ENCODE data around the gene SFSWAP. TPM values are rescaled to one million over a fixed set of nuclear protein-coding genes. Genes with fewer than 3 reads are reported as not detected.

The SFSWAP gene
- total and polyA plus RNA-seq, 2 of the 13 experiments (the other 11 are each of a cell fraction or from before 2014, with no cell fraction given) = 17.1 to 27.7 TPM

DNA sequence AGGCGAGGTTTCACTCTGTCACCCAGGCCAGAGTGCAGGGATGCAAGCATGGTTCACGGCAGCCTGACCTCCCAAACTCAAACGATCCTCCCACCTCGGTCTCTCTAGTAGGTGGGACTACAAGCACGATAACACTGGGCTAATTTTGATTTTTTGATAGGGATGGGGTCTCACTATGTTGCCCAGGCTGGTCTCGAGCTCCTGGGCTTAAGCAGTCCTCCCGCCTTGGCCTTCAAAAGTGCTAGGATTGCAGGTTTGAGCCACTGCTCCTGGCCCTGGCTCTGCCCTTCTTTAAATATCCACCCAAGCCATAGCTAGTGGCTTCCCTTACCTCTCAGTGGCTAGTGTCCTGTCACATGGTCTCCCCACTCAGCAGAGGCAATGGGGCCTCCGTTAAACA lies 17.8 kb downstream of the SFSWAP start:
- FAIRE-seq (no peak), ATAC-seq (no peak), DNase-seq (ENCODE audit: low spot score) (no peak)
- POLR2A ChIA-PET = no interaction called here
- TF ChIP-seq ZNF703 (CRISPR knock-in tag; IDR thresholded peaks at IDR 0.05; ENCODE audit: borderline replicate concordance) = no peak
- TF ChIP-seq PHF5A (CRISPR knock-in tag; IDR thresholded peaks at IDR 0.05; ENCODE audit: low read depth, unreplicated experiment) = no peak
- TF ChIP-seq ZNF841 (CRISPR knock-in tag; IDR thresholded peaks at IDR 0.05; ENCODE audit: borderline replicate concordance) = no peak
- TF ChIP-seq, protein P1, sequence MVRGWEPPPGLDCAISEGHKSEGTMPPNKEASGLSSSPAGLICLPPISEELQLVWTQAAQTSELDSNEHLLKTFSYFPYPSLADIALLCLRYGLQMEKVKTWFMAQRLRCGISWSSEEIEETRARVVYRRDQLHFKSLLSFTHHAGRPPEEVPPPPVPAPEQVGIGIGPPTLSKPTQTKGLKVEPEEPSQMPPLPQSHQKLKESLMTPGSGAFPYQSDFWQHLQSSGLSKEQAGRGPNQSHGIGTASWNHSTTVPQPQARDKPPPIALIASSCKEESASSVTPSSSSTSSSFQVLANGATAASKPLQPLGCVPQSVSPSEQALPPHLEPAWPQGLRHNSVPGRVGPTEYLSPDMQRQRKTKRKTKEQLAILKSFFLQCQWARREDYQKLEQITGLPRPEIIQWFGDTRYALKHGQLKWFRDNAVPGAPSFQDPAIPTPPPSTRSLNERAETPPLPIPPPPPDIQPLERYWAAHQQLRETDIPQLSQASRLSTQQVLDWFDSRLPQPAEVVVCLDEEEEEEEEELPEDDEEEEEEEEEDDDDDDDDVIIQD (CRISPR knock-in tag; IDR thresholded peaks at IDR 0.05; ENCODE audit: low read depth) = no peak
- TF ChIP-seq ATRX (CRISPR knock-in tag; IDR thresholded peaks at IDR 0.05; ENCODE audit: borderline replicate concordance) = no peak
- TF ChIP-seq ELF4 (CRISPR knock-in tag; IDR thresholded peaks at IDR 0.05; ENCODE audit: borderline replicate concordance) = no peak
- TF ChIP-seq ZNF326 (CRISPR knock-in tag; IDR thresholded peaks at IDR 0.05; ENCODE audit: borderline replicate concordance) = no peak
- TF ChIP-seq, protein P2, sequence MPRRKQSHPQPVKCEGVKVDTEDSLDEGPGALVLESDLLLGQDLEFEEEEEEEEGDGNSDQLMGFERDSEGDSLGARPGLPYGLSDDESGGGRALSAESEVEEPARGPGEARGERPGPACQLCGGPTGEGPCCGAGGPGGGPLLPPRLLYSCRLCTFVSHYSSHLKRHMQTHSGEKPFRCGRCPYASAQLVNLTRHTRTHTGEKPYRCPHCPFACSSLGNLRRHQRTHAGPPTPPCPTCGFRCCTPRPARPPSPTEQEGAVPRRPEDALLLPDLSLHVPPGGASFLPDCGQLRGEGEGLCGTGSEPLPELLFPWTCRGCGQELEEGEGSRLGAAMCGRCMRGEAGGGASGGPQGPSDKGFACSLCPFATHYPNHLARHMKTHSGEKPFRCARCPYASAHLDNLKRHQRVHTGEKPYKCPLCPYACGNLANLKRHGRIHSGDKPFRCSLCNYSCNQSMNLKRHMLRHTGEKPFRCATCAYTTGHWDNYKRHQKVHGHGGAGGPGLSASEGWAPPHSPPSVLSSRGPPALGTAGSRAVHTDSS (CRISPR knock-in tag; conservative IDR thresholded peaks at IDR 0.05) = no peak
- TF ChIP-seq, protein P3, sequence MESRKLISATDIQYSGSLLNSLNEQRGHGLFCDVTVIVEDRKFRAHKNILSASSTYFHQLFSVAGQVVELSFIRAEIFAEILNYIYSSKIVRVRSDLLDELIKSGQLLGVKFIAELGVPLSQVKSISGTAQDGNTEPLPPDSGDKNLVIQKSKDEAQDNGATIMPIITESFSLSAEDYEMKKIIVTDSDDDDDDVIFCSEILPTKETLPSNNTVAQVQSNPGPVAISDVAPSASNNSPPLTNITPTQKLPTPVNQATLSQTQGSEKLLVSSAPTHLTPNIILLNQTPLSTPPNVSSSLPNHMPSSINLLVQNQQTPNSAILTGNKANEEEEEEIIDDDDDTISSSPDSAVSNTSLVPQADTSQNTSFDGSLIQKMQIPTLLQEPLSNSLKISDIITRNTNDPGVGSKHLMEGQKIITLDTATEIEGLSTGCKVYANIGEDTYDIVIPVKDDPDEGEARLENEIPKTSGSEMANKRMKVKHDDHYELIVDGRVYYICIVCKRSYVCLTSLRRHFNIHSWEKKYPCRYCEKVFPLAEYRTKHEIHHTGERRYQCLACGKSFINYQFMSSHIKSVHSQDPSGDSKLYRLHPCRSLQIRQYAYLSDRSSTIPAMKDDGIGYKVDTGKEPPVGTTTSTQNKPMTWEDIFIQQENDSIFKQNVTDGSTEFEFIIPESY (CRISPR knock-in tag; IDR thresholded peaks at IDR 0.05) = no peak
- no peak for TF ChIP-seq ZC3H13 (CRISPR knock-in tag; IDR thresholded peaks at IDR 0.05)
- TF ChIP-seq ZBTB20 (CRISPR knock-in tag; IDR thresholded peaks at IDR 0.05; ENCODE audit: borderline replicate concordance, low read depth) = no peak
- no peak for TF ChIP-seq XBP1 (CRISPR knock-in tag; IDR thresholded peaks at IDR 0.05)
- TF ChIP-seq NFRKB (IDR thresholded peaks at IDR 0.05) = no peak
- no peak for TF ChIP-seq EP300 (IDR thresholded peaks at IDR 0.05; ENCODE audit: low read depth in 2 of 2, low read length in 2 of 2)
- TF ChIP-seq EP300 (CRISPR knock-in tag; IDR thresholded peaks at IDR 0.05; ENCODE audit: borderline replicate concordance) = no peak
- TF ChIP-seq U2AF1 (optimal IDR thresholded peaks at IDR 0.05; ENCODE audit: low read depth, low read length) = no peak
- no peak for TF ChIP-seq ZNF569 (CRISPR knock-in tag; IDR thresholded peaks at IDR 0.05; ENCODE audit: borderline replicate concordance)
- Histone ChIP-seq H3K9ac (ENCODE audit: insufficient read depth, low read depth, low read length) (no peak overlapping the region), H2AFZ (ENCODE audit: low read length) (no peak overlapping the region), H3K36me3 (replicated peaks in 1 of 2; ENCODE audit: control insufficient read depth in 1 of 2, insufficient read depth in 2 of 2, low read length in 2 of 2) (peaks cover 40 to 85% of the 10 kb centered on the region in 2 experiments), H3K4me1 (ENCODE audit: insufficient read depth, low read length) (no peaks in the 10 kb centered on the region), H3K4me3 (replicated peaks in 1 of 3; ENCODE audit: insufficient read depth in 1 of 3, low read depth in 2 of 3, low read length in 3 of 3) (no peak overlapping the region), H3K27ac (ENCODE audit: extremely low read length, insufficient read depth, low read length) (no peak overlapping the region), H3K4me2 (ENCODE audit: low read depth, low read length) (no peak overlapping the region), H3K9me3 (ENCODE audit: low read length) (no peaks in the 10 kb centered on the region), H4K20me1 (ENCODE audit: insufficient read depth, low read length) (no peaks in the 10 kb centered on the region), H3K79me2 (ENCODE audit: insufficient read depth, low read length) (no peaks in the 10 kb centered on the region), H3K27me3 (ENCODE audit: control insufficient read depth in 1 of 2, insufficient read depth in 2 of 2, low read length in 2 of 2) (no peaks in the 10 kb centered on the region)
- WGBS (ENCODE audit: low lambda C conversion rate) = 99% methylated on average over 8 of the region's 8 CpGs
- in situ Hi-C loops (cut with HindIII; ENCODE audit: extremely low pct_ligation_motif_present, low pct_unique_long_range_greater_than_20kb) = no loop called here
- intact Hi-C loops (cut with micrococcal nuclease; ENCODE audit: unreplicated experiment) = no loop called here
- CTCF ChIA-PET (ENCODE audit: low intra/inter-chr PET ratio, low total read pairs) = no interaction called here
- BruUV-seq (replicated peaks) = no TSS peak
